OCI-LY3 (cell line): ENCODE results near the gene FAF2.

ENCODE experiments used
- H2AFZ ChIP-seq: fragments of 200-600, 300-600 bp; shearing (Covaris generic); 2 replicates; pipeline ENCODE4 v1.6.0; 2014; ENCODE audit warnings: antibody characterized with exemption, low read depth, low read length
- H3K27ac ChIP-seq: fragments of 200-600, 300-600 bp; sonication (generic); 2 replicates; pipeline ENCODE4 v1.5.1; 2014; ENCODE audit warnings: mild to moderate bottlenecking, low read length, moderate library complexity, mixed read lengths
- H3K27me3 ChIP-seq: fragments of 200-600, 300-600 bp; sonication (generic); 2 replicates; pipeline ENCODE4 v1.6.1; 2014; ENCODE audit warnings: low read depth, low read length, mixed read lengths
- H3K36me3 ChIP-seq: fragments of 200-600, 300-600 bp; sonication (generic); replicated peaks from 2 replicates; pipeline ENCODE3; 2014; ENCODE audit warnings: low read depth, low read length, mixed read lengths
- H3K4me1 ChIP-seq: fragments of 300-600, 200-600 bp; sonication (generic); 2 replicates; pipeline ENCODE4 v1.6.1; 2014; ENCODE audit warnings: low read length, mixed read lengths
- H3K4me2 ChIP-seq: fragments of 200-600, 300-600 bp; sonication (generic); 2 replicates; pipeline ENCODE4 v1.6.1; 2014; ENCODE audit warnings: low read length, mixed read lengths
- H3K4me3 ChIP-seq: fragments of 300-600, 200-600 bp; sonication (generic); 2 replicates; pipeline ENCODE4 v1.5.1; 2014; ENCODE audit warnings: antibody characterized with exemption, mild to moderate bottlenecking, low read length, moderate library complexity
- H3K79me2 ChIP-seq: fragments of 300-600, 200-600 bp; shearing (Covaris generic); 2 replicates; pipeline ENCODE4 v1.6.1; 2014; ENCODE audit warnings: mild to moderate bottlenecking, low read length, mixed read lengths
- H3K9ac ChIP-seq: fragments of 300-600, 200-600 bp; shearing (Covaris generic); 2 replicates; pipeline ENCODE4 v1.6.0; 2014; ENCODE audit warnings: mild to moderate bottlenecking, low read length, moderate library complexity
- H3K9me3 ChIP-seq: fragments of 200-600, 300-600 bp; shearing (Covaris generic); 2 replicates; pipeline ENCODE4 v1.6.1; 2014; ENCODE audit warnings: low read length, mixed read lengths; ENCODE audit not compliant: insufficient read depth
- H4K20me1 ChIP-seq: fragments of 200-600, 300-600 bp; sonication (generic); 2 replicates; pipeline ENCODE4 v1.6.1; 2016; ENCODE audit warnings: low read length, mixed read lengths; ENCODE audit not compliant: insufficient read depth
- EZH2phosphoT487 ChIP-seq: fragments of 200-600 bp; shearing (Covaris generic); IDR thresholded peaks from 2 replicates; pipeline ENCODE4 v1.6.1; 2018; ENCODE audit warnings: antibody characterized with exemption, mixed run types, low read depth
- TF ChIP-seq, protein P1 (sequence below): fragments of 200-600, 300-600 bp; sonication (generic); IDR thresholded peaks from 2 replicates; pipeline ENCODE4 v1.5.1; 2014; ENCODE audit warnings: antibody characterized with exemption, low read length, low read depth

Gene FAF2

DNA sequence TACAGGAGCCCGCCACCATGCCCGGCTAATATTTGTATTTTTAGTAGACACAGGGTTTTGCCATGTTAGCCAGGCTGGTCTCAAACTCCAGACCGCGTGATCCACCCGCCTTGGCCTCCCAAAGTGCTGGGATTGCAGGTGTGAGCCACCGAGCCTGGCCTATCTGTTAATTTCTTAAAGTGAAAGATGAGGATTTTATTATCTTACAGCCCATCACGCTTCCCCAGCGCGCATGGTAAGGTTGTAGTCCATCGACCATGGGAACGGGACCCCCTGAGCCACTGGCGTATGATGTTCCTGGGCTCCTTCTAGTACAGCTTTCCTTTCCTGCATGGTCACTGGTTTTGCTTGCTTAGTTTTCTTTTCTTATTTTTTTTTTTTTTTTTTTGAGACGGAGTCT lies 109.7 kb downstream of the FAF2 start:
- H3K79me2 ChIP-seq = no peaks in the 10 kb centered on the region
- peaks cover 12% of the 10 kb centered on the region; the same call in 1 of the 2 replicates for H3K27me3 ChIP-seq
- no peak overlapping the region for H3K27ac ChIP-seq
- no peak overlapping the region for H3K4me3 ChIP-seq
- H3K4me2 ChIP-seq = no peak overlapping the region
- H3K9ac ChIP-seq = no peak overlapping the region
- H3K4me1 ChIP-seq = no peaks in the 10 kb centered on the region
- no peaks in the 10 kb centered on the region for H3K36me3 ChIP-seq
- TF ChIP-seq EZH2phosphoT487 = no peak
- TF ChIP-seq, protein P1, sequence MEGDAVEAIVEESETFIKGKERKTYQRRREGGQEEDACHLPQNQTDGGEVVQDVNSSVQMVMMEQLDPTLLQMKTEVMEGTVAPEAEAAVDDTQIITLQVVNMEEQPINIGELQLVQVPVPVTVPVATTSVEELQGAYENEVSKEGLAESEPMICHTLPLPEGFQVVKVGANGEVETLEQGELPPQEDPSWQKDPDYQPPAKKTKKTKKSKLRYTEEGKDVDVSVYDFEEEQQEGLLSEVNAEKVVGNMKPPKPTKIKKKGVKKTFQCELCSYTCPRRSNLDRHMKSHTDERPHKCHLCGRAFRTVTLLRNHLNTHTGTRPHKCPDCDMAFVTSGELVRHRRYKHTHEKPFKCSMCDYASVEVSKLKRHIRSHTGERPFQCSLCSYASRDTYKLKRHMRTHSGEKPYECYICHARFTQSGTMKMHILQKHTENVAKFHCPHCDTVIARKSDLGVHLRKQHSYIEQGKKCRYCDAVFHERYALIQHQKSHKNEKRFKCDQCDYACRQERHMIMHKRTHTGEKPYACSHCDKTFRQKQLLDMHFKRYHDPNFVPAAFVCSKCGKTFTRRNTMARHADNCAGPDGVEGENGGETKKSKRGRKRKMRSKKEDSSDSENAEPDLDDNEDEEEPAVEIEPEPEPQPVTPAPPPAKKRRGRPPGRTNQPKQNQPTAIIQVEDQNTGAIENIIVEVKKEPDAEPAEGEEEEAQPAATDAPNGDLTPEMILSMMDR = no peak
- H4K20me1 ChIP-seq = no peaks in the 10 kb centered on the region
- no peaks in the 10 kb centered on the region for H3K9me3 ChIP-seq
- no peak overlapping the region for H2AFZ ChIP-seq
